Naive thymus-derived CD4-positive, alpha-beta T cell (primary cell): Measurements from ENCODE around the gene ABCG1. TPM values are rescaled to one million over a fixed set of nuclear protein-coding genes. Genes with fewer than 3 reads are reported as not detected.

Experiments
- ATAC-seq: fragments of 150-1000 bp; cut with Tn5 transposase; 2 replicates; pipeline ENCODE4 v1.10.0; 2021; ENCODE audit warnings: mild to moderate bottlenecking, moderate library complexity
- CTCF ChIA-PET: fragments of 350-600 bp; sonication (Branson Sonifier 250); formaldehyde crosslinking; loops from one replicate; lab custom pipeline; 2021; ENCODE audit warnings: antibody characterized with exemption; lab: Charles Lee
- POLR2A ChIA-PET: fragments of 350-600 bp; sonication (Branson Sonifier 250); formaldehyde crosslinking; loops from one replicate; lab custom pipeline; 2021; ENCODE audit warnings: antibody characterized with exemption, inconsistent platforms; lab: Charles Lee
- DNase-seq, 9 donors: peaks; one replicate each; pipeline versions ENCODE4 v3.0.0 to v3.0.0-alpha.2; 2020 to 2022; ENCODE audit warnings: mixed read lengths in 1 of 9
- H3K27ac ChIP-seq: one replicate; pipeline ENCODE4 v1.7.0; 2013; ENCODE audit warnings: mild to moderate bottlenecking, low read depth, low read length, moderate library complexity
- H3K27me3 ChIP-seq, 2 donors: one replicate each; pipeline ENCODE4 v1.7.0; 2013; ENCODE audit warnings: low read length in 2 of 2, mild to moderate bottlenecking in 2 of 2, moderate library complexity in 2 of 2; ENCODE audit not compliant: control insufficient read depth in 2 of 2, insufficient read depth in 2 of 2
- H3K36me3 ChIP-seq, 3 experiments: 1 replicate in 2 of 3; 2 replicates in 1 of 3; pipeline ENCODE4 v1.7.0; 2013; ENCODE audit warnings: low read length in 3 of 3, mild to moderate bottlenecking in 3 of 3, moderate library complexity in 1 of 3; ENCODE audit not compliant: insufficient read depth in 3 of 3, control insufficient read depth in 2 of 3
- H3K4me1 ChIP-seq, 2 donors: one replicate each; pipeline ENCODE4 v1.7.0; 2013; ENCODE audit warnings: low read length in 2 of 2, mild to moderate bottlenecking in 2 of 2, moderate library complexity in 1 of 2; ENCODE audit not compliant: control insufficient read depth in 2 of 2, insufficient read depth in 2 of 2
- H3K4me3 ChIP-seq: 2 replicates; pipeline ENCODE4 v1.7.0; 2013; ENCODE audit warnings: mild to moderate bottlenecking, low read length
- H3K9me3 ChIP-seq, 3 experiments: 1 replicate in 2 of 3; 2 replicates in 1 of 3; pipeline ENCODE4 v1.7.0; 2013; ENCODE audit warnings: low read length in 3 of 3; ENCODE audit not compliant: control insufficient read depth in 2 of 3
- H3K27ac Mint-ChIP-seq, 9 donors: one replicate each; pipeline ENCODE4 v1.8.0; 2020 to 2022; ENCODE audit warnings: mixed read lengths in 9 of 9, mild to moderate bottlenecking in 8 of 9, moderate library complexity in 5 of 9, inconsistent platforms in 2 of 9
- H3K27me3 Mint-ChIP-seq, 5 donors: one replicate each; pipeline ENCODE4 v1.8.0; 2021 to 2022; ENCODE audit warnings: mixed read lengths in 5 of 5, mild to moderate bottlenecking in 1 of 5
- H3K36me3 Mint-ChIP-seq, 5 donors: one replicate each; pipeline ENCODE4 v1.8.0; 2020 to 2022; ENCODE audit warnings: mixed read lengths in 5 of 5, mild to moderate bottlenecking in 3 of 5, inconsistent platforms in 1 of 5
- H3K4me1 Mint-ChIP-seq, 7 donors: one replicate each; pipeline ENCODE4 v1.8.0; 2020 to 2022; ENCODE audit warnings: mixed read lengths in 7 of 7, mild to moderate bottlenecking in 3 of 7, inconsistent platforms in 1 of 7
- H3K4me3 Mint-ChIP-seq, 10 donors: one replicate each; pipeline ENCODE4 v1.8.0; 2020 to 2022; ENCODE audit warnings: mild to moderate bottlenecking in 10 of 10, mixed read lengths in 10 of 10, moderate library complexity in 6 of 10, inconsistent platforms in 2 of 10
- H3K9me3 Mint-ChIP-seq, 11 donors: one replicate each; pipeline ENCODE4 v1.8.0; 2020 to 2022; ENCODE audit warnings: mixed read lengths in 11 of 11, mild to moderate bottlenecking in 4 of 11, inconsistent platforms in 1 of 11, moderate library complexity in 1 of 11
- intact Hi-C, 2 donors: fragments of 100-400 bp; cut with micrococcal nuclease; formaldehyde crosslinking; loops; one replicate each; pipeline ENCODE4 v1.15.1; 2023
- polyA plus RNA-seq, 2 donors: library from polyadenylated mRNA; unstranded; fragments of 300-500 nt; fragmentation: Illumina TruSeq; gene quantifications; one replicate each; pipeline ENCODE4 v1.2.3, GENCODE V29; 2021
- total RNA-seq, 6 experiments: library from RNA in 5 of 6; stranded (reverse) in 5 of 6; gene quantifications; 1 replicate in 5 of 6; 2 replicates in 1 of 6; pipeline ENCODE4 v1.2.3 and lab custom pipeline; 2021 to 2026

The ABCG1 gene
- total and polyA plus RNA-seq, 7 experiments from 2014 or later, result 0.67 to 49.7 (median 17.0) TPM

DNA sequence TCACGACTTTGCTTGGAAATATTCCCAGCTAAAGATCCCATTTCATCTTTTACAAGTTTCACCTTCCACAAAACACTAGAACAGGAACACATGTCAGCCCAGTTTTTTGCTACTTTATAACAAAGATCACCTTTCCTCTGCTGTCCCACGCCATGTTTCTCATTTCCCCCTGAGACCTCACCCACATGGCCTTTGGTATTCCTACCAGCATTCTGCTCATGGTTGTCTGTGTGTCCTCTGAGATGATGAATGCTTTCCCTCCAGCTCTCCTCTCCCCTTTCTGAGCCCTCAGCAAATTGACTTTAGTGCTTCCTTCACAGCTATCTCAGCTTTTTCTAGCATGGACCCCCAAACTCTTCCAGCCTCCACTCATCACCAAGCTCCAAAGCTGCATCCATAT is 32.3 kb upstream of the ABCG1 start:
- intact Hi-C loops, result loop anchor here in 1 of 2 donors (5.0 kb wide), 1 partner anchor 39 kb away; no protein-coding TSS in a partner anchor

DNA sequence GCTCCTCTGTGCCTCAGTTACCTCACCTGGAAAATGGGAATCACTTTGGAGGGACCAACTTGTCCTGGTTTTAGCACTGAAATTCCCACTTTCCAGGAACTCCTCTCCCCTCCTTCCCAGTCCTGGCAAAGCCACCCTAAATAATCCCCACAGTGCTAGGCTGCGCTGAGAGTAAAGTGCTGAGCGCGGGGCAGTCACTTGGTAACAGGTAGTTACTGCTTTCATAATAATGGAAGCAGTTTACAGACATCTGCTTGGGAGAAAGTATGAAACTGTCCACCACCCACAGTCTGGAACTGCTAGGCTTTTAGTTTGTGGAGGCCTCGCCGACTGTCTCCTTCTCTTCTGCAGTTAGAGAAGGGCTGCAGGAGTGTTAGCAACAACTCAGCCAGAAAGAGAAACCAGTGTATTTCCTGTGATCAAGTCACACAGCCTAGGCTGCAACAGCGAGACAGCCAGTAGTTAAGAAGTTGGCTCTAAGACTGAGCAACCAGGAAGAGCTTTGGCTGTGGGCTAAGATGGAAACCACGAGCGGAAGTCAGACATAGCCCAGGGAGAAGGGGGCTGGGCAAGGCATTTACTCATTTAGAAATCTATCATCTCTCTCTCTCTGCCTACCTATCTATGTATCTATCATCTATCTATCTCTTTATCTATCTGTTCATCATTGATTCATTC is 30.8 kb upstream of the ABCG1 start:
- H3K4me3 ChIP-seq, result peak overlapping the region; percentile 25
- no peaks in the 10 kb centered on the region for H3K27me3 ChIP-seq
- Mint-ChIP-seq H3K27me3 (peaks cover 0 to 8% (median 0%) of the 10 kb centered on the region in 5 donors), H3K4me1 (peaks cover 34 to 83% (median 65%) of the 10 kb centered on the region in 7 donors), H3K27ac (peak overlapping the region; percentile 91 to 98 (median 95)), H3K4me3 (peak overlapping the region; percentile 39 to 90 (median 75)), H3K36me3 (peaks cover 0 to 17% (median 4%) of the 10 kb centered on the region in 5 donors), H3K9me3 (peaks cover 0 to 14% (median 9%) of the 10 kb centered on the region in 11 donors)
- DNase-seq, result peak; percentile 39 to 90 (median 86)
- ChIA-PET CTCF (interaction anchor here (0.8 to 4.7 kb wide), 4 partner anchors 13 to 71 kb away, joined by 3 to 22 read pairs (median 4); no protein-coding TSS in a partner anchor), POLR2A (interaction anchor here (1.0 to 8.2 kb wide), 7 partner anchors 8 to 217 kb away, joined by 3 to 54 read pairs (median 7); partner anchors contain the start of gene ABCG1)
- H3K36me3 ChIP-seq, result no peaks in the 10 kb centered on the region
- no peaks in the 10 kb centered on the region for H3K9me3 ChIP-seq
- peak overlapping the region; percentile 85 for H3K27ac ChIP-seq
- H3K4me1 ChIP-seq, result peaks cover 73 to 90% of the 10 kb centered on the region in 2 donors
- ATAC-seq, result peak; percentile 96
- intact Hi-C loops, result loop anchor here (1.0 to 5.0 kb wide), 12 partner anchors 11 to 339 kb away; partner anchors contain the start of gene ZBTB21 (in 1 of the 2)

More for the DNA sequence above, 32.3 kb upstream of the ABCG1 start:
- peaks cover 0 to 17% (median 4%) of the 10 kb centered on the region in 5 donors for H3K36me3 Mint-ChIP-seq
- peaks cover 58 to 74% of the 10 kb centered on the region in 2 donors for H3K4me1 ChIP-seq
- peak overlapping the region; percentile 9 for H3K4me3 ChIP-seq
- no peak for DNase-seq
- ChIA-PET CTCF (no interaction called here), POLR2A (interaction anchor here (0.5 to 8.2 kb wide), 5 partner anchors 14 to 52 kb away, joined by 3 to 54 read pairs (median 6); no protein-coding TSS in a partner anchor)
- peak overlapping the region; percentile 85 for H3K27ac ChIP-seq
- H3K27me3 Mint-ChIP-seq, result peaks cover 0 to 5% (median 0%) of the 10 kb centered on the region in 5 donors
- H3K4me3 Mint-ChIP-seq, result peak overlapping the region in 9 of 10 donors; percentile 32 to 90 (median 44)
- peaks cover 0 to 14% (median 9%) of the 10 kb centered on the region in 11 donors for H3K9me3 Mint-ChIP-seq
- peaks cover 19 to 68% (median 50%) of the 10 kb centered on the region in 7 donors for H3K4me1 Mint-ChIP-seq
- no peaks in the 10 kb centered on the region for H3K36me3 ChIP-seq
- H3K27ac Mint-ChIP-seq, result peak overlapping the region; percentile 51 to 98 (median 95)
- no peaks in the 10 kb centered on the region for H3K9me3 ChIP-seq
- ATAC-seq, result no peak
- H3K27me3 ChIP-seq, result no peaks in the 10 kb centered on the region

DNA sequence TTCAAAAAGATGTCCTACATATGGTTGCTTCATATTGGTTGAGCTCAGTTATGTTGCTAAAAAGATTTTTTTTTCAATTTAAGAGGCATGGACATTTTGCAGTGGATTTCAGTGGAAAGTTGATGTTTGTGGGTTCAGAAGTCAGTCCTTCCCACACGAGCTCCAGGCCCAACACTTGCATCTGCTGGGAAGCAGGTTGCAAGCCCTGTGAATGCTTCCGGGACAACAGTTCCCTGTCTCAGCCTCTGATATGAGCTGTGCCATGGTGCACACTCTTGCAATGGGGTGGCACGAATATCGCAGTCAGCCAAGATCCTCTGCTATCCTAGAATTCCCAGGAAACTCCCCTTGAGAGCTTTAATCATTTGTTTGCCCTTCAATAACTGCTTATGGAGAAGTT is 30.3 kb upstream of the ABCG1 start:
- Mint-ChIP-seq H3K4me3 (peak overlapping the region; percentile 39 to 90 (median 75)), H3K36me3 (peaks cover 0 to 17% (median 4%) of the 10 kb centered on the region in 5 donors), H3K27me3 (peaks cover 0 to 8% (median 0%) of the 10 kb centered on the region in 5 donors), H3K27ac (peak overlapping the region; percentile 91 to 98 (median 95)), H3K4me1 (peaks cover 40 to 89% (median 70%) of the 10 kb centered on the region in 7 donors), H3K9me3 (peaks cover 0 to 14% (median 9%) of the 10 kb centered on the region in 11 donors)
- Histone ChIP-seq H3K27me3 (no peaks in the 10 kb centered on the region), H3K9me3 (no peaks in the 10 kb centered on the region), H3K4me3 (peak overlapping the region; percentile 21), H3K4me1 (peaks cover 79 to 91% of the 10 kb centered on the region in 2 donors), H3K27ac (peak overlapping the region; percentile 85), H3K36me3 (no peaks in the 10 kb centered on the region)
- no peak for ATAC-seq
- intact Hi-C loops, result loop anchor here (1.0 to 5.0 kb wide), 12 partner anchors 11 to 339 kb away; partner anchors contain the start of gene ZBTB21 (in 1 of the 2)
- DNase-seq, result no peak
- POLR2A ChIA-PET, result interaction anchor here (1.0 to 8.2 kb wide), 6 partner anchors 9 to 216 kb away, joined by 3 to 54 read pairs (median 10); partner anchors contain the start of gene ABCG1
- CTCF ChIA-PET, result interaction anchor here (0.8 to 4.7 kb wide), 4 partner anchors 12 to 71 kb away, joined by 3 to 22 read pairs (median 4); no protein-coding TSS in a partner anchor

DNA sequence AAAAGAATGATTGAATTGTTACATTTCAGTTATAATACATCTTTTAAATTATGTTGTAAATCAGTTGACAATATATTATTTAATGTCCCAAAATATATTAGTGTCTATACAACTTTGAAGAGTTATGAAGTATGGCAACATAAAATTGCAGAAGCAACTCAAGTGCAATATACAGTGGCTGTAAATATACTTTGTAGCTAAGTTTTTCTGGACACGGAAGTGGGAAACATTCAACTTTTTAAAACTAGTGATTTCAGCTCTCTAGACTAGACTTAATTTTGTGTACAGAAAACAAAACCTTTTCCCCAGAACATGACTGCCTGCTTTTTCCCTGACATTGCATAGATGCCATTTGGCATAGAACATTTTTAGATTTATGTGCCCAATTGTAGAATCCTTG is 29.5 kb upstream of the ABCG1 start:
- peak overlapping the region in 7 of 10 donors; percentile 5 to 50 (median 36) for H3K4me3 Mint-ChIP-seq

DNA sequence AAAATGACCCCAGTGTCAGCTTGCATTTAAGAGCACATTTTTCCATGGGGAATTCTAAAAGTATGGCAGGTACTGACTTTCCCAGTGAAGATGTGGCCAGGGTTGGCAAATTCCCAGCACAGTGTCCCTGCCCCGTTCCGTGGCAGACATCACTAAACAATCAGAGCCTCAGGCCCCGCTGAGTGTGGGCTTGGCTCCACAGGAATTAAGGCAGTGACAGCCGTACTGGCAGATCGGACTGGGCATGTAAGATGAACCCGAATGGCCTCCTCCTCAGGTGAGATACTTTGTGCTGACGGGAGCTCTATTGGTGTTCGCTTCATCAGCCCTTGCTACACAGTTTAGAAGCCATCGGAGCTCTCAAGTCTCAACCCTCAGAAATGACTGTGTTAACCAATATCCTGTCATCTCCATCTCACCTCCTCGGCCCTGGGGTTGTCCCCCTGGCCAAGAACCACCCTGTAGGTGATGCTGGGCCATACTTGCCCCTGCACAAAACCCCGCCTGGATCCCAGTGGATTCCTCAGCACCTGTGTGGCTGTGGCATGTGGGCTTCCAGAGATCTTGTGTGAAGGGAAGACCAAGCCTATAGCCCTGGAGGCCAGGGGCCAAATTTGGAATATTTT is 29.0 kb upstream of the ABCG1 start:
- CTCF ChIA-PET, result interaction anchor here (0.8 to 4.7 kb wide), 3 partner anchors 9 to 69 kb away, joined by 3 to 22 read pairs (median 3); no protein-coding TSS in a partner anchor
- no peaks in the 10 kb centered on the region for H3K36me3 ChIP-seq

More for the DNA sequence above, 29.5 kb upstream of the ABCG1 start:
- no peak for DNase-seq
- H3K9me3 ChIP-seq, result no peaks in the 10 kb centered on the region
- H3K36me3 ChIP-seq, result no peaks in the 10 kb centered on the region
- H3K27ac ChIP-seq, result no peak overlapping the region
- H3K27ac Mint-ChIP-seq, result peak overlapping the region in 6 of 9 donors; percentile 21 to 98 (median 80)
- POLR2A ChIA-PET, result interaction anchor here (0.6 to 8.2 kb wide), 6 partner anchors 10 to 49 kb away, joined by 3 to 54 read pairs (median 10); partner anchors contain the start of gene ABCG1
- no peak for ATAC-seq
- H3K27me3 Mint-ChIP-seq, result peaks cover 0 to 10% (median 0%) of the 10 kb centered on the region in 5 donors
- H3K4me1 Mint-ChIP-seq, result peaks cover 45 to 94% (median 73%) of the 10 kb centered on the region in 7 donors
- CTCF ChIA-PET, result interaction anchor here (0.8 to 4.7 kb wide), 4 partner anchors 9 to 70 kb away, joined by 3 to 22 read pairs (median 3); no protein-coding TSS in a partner anchor
- H3K4me1 ChIP-seq, result peaks cover 81 to 87% of the 10 kb centered on the region in 2 donors
- peaks cover 0 to 14% (median 9%) of the 10 kb centered on the region in 11 donors for H3K9me3 Mint-ChIP-seq
- H3K27me3 ChIP-seq, result no peaks in the 10 kb centered on the region
- intact Hi-C loops, result loop anchor here (2.0 to 5.0 kb wide), 3 partner anchors 15 to 42 kb away; no protein-coding TSS in a partner anchor
- no peak overlapping the region for H3K4me3 ChIP-seq
- H3K36me3 Mint-ChIP-seq, result peaks cover 0 to 20% (median 4%) of the 10 kb centered on the region in 5 donors

More for the DNA sequence above, 29.0 kb upstream of the ABCG1 start:
- POLR2A ChIA-PET, result interaction anchor here (0.6 to 8.2 kb wide), 6 partner anchors 10 to 49 kb away, joined by 3 to 54 read pairs (median 10); partner anchors contain the start of gene ABCG1
- H3K9me3 Mint-ChIP-seq, result peaks cover 0 to 14% (median 9%) of the 10 kb centered on the region in 11 donors
- DNase-seq (peak in 1 of 9 donors; percentile 43), ATAC-seq (no peak)
- peaks cover 48 to 92% (median 73%) of the 10 kb centered on the region in 7 donors for H3K4me1 Mint-ChIP-seq
- no peak overlapping the region for H3K27ac ChIP-seq
- no peaks in the 10 kb centered on the region for H3K9me3 ChIP-seq
- no peaks in the 10 kb centered on the region for H3K27me3 ChIP-seq
- H3K4me3 ChIP-seq, result no peak overlapping the region
- H3K36me3 Mint-ChIP-seq, result peaks cover 0 to 20% (median 4%) of the 10 kb centered on the region in 5 donors
- peak overlapping the region in 8 of 9 donors; percentile 2 to 75 (median 47) for H3K27ac Mint-ChIP-seq
- H3K4me1 ChIP-seq, result peaks cover 81 to 82% of the 10 kb centered on the region in 2 donors
- H3K27me3 Mint-ChIP-seq, result peaks cover 0 to 10% (median 0%) of the 10 kb centered on the region in 5 donors
- intact Hi-C loops, result loop anchor here (2.0 to 5.0 kb wide), 3 partner anchors 15 to 43 kb away; no protein-coding TSS in a partner anchor
- peak overlapping the region in 8 of 10 donors; percentile 5 to 50 (median 34) for H3K4me3 Mint-ChIP-seq
